HCT116 (cell line): ENCODE data around the gene KCNQ4.

Experiments
- CTCF ChIP-seq, 3 experiments: fragments of 200-600 bp in 1 of 3; sonication (generic) in 1 of 3; IDR thresholded peaks in 2 of 3; conservative IDR thresholded peaks in 1 of 3; 2 replicates each; pipeline ENCODE4 v1.5.1; 2012 to 2017; ENCODE audit warnings: low read depth in 2 of 3, low read length in 2 of 3, antibody characterized with exemption in 1 of 3, borderline replicate concordance in 1 of 3, control low read depth in 1 of 3, mild to moderate bottlenecking in 1 of 3, mixed read lengths in 1 of 3, mixed run types in 1 of 3, moderate library complexity in 1 of 3; ENCODE audit not compliant: insufficient read depth in 1 of 3
- EZH2 ChIP-seq: fragments of 200-600 bp; sonication (generic); IDR thresholded peaks from 2 replicates; pipeline ENCODE4 v1.6.1; 2017; ENCODE audit warnings: antibody characterized with exemption, mixed run types
- FOSL1 ChIP-seq: IDR thresholded peaks from 2 replicates; pipeline ENCODE4 v1.6.1; 2012; ENCODE audit warnings: low read depth
- JUND ChIP-seq: IDR thresholded peaks from 2 replicates; pipeline ENCODE4 v1.6.1; 2012
- MAX ChIP-seq: IDR thresholded peaks from 2 replicates; pipeline ENCODE4 v1.6.1; 2012
- POLR2A ChIP-seq: IDR thresholded peaks from 2 replicates; pipeline ENCODE4 v1.7.0; 2011; ENCODE audit warnings: borderline replicate concordance; ENCODE audit not compliant: insufficient read depth, insufficient read length; ENCODE audit errors: extremely low read depth
- POLR2AphosphoS5 ChIP-seq: IDR thresholded peaks from 2 replicates; pipeline ENCODE4 v1.6.1; 2011; ENCODE audit warnings: mild to moderate bottlenecking, low read depth, low read length, moderate library complexity
- RAD21 ChIP-seq: IDR thresholded peaks from 2 replicates; pipeline ENCODE4 v1.6.1; 2012; ENCODE audit warnings: low read depth, mild to moderate bottlenecking
- SIN3A ChIP-seq: IDR thresholded peaks from 2 replicates; pipeline ENCODE4 v1.6.1; 2012; ENCODE audit warnings: low read depth
- SRF ChIP-seq: IDR thresholded peaks from 2 replicates; pipeline ENCODE4 v1.6.1; 2012; ENCODE audit warnings: low read depth
- TCF7L2 ChIP-seq: IDR thresholded peaks from 2 replicates; pipeline ENCODE4 v1.7.0; 2011; ENCODE audit warnings: borderline replicate concordance, inconsistent platforms; ENCODE audit not compliant: insufficient read depth, insufficient read length; ENCODE audit errors: extremely low read depth
- YY1 ChIP-seq: IDR thresholded peaks from 2 replicates; pipeline ENCODE4 v1.6.1; 2011; ENCODE audit warnings: low read length, low read depth, moderate library complexity, mild to moderate bottlenecking; ENCODE audit not compliant: insufficient replicate concordance; ENCODE audit errors: extremely low read depth
- ZFX ChIP-seq: fragments of 450-650 bp; IDR thresholded peaks from 2 replicates; pipeline ENCODE4 v1.6.1; 2017

- no peak for TF ChIP-seq POLR2A
- no peak for TF ChIP-seq CTCF (IDR thresholded peaks at IDR 0.05 in 2 of 3, conservative IDR thresholded peaks at IDR 0.05 in 1 of 3; ENCODE audit: borderline replicate concordance in 1 of 3, insufficient read depth in 1 of 3, low read depth in 2 of 3, low read length in 2 of 3)
- TF ChIP-seq EZH2: no peak
- TF ChIP-seq POLR2AphosphoS5: no peak
- TF ChIP-seq MAX: no peak
- no peak for TF ChIP-seq FOSL1
- no peak for TF ChIP-seq ZFX
- TF ChIP-seq TCF7L2: no peak
- TF ChIP-seq SIN3A: no peak
- no peak for TF ChIP-seq RAD21
- TF ChIP-seq YY1: no peak
- no peak for TF ChIP-seq JUND
- no peak for TF ChIP-seq SRF
Observed at GRCh38 chr1:40841602-40842001, 58.0 kb downstream of the KCNQ4 start.
